Right lobe of liver (tissue), 6 donors: ENCODE results near the gene EGFL8. TPM values are rescaled to one million over a fixed set of nuclear protein-coding genes. Genes with fewer than 3 reads are reported as not detected.
A peak's percentile ranks its signal among the peaks of the same experiment; 100 is the strongest.

Source experiments
- ATAC-seq, 4 donors: fragments of 200-7000 bp; cut with Tn5 transposase; one replicate each; pipeline ENCODE4 v1.9.1; 2020; ENCODE audit warnings: mild to moderate bottlenecking in 4 of 4, moderate library complexity in 4 of 4
- DNase-seq, 3 donors: peaks; one replicate each; pipeline ENCODE4 v3.0.0-alpha.2; 2020
- H3K27ac ChIP-seq, 3 donors: fragments of 200-600 bp; one replicate each; pipeline ENCODE4 v1.8.0; 2022
- H3K27me3 ChIP-seq, 2 donors: fragments of 200-600 bp; one replicate each; pipeline ENCODE4 v1.8.0; 2022
- H3K36me3 ChIP-seq, 4 donors: fragments of 200-600 bp; sonication (generic) in 1 of 4; one replicate each; pipeline versions ENCODE4 v1.5.1 to v1.8.0; 2017 to 2022; ENCODE audit warnings: control low read depth in 1 of 4
- H3K4me1 ChIP-seq, 4 donors: fragments of 200-600 bp; sonication (generic) in 1 of 4; one replicate each; pipeline versions ENCODE4 v1.5.1 to v1.8.0; 2017 to 2022; ENCODE audit warnings: control low read depth in 1 of 4
- H3K4me3 ChIP-seq, 3 donors: fragments of 200-600 bp; one replicate each; pipeline ENCODE4 v1.8.0; 2022
- H3K9me3 ChIP-seq, 4 donors: fragments of 200-600 bp; sonication (generic) in 1 of 4; one replicate each; pipeline versions ENCODE4 v1.5.1 to v1.8.0; 2017 to 2022; ENCODE audit warnings: control low read depth in 1 of 4
- POLR2A ChIP-seq: fragments of 450-650 bp; IDR thresholded peaks from one replicate; pipeline ENCODE4 v1.6.1; 2017; ENCODE audit warnings: antibody characterized with exemption, mild to moderate bottlenecking
- WGBS: methylation state at CpG from one replicate; pipeline ENCODE4 v1.1.6; 2018; ENCODE audit warnings: low coverage, low lambda C conversion rate; ENCODE audit not compliant: insufficient coverage; ENCODE audit errors: missing lambda C conversion rate; 5-methylcytosine and 5-hydroxymethylcytosine counted together
- intact Hi-C, 2 donors: fragments of 100-400 bp; cut with DNase I; formaldehyde crosslinking; loops; one replicate each; pipeline versions ENCODE4 v1.11.2 to v1.14.1; 2022
- total RNA-seq, 6 experiments: library from RNA; depleted of rRNA in 2 of 6; stranded (reverse); fragments of >200 nt in 2 of 6; fragmentation: NEBNext Ultra II Directional in 3 of 6; extraction: Animal tissue kit (Norgen Biotek cat#: 25700) in 3 of 6; gene quantifications; one replicate each; pipeline versions ENCODE4 v1.1.0 to v1.2.4, GENCODE V29; 2016 to 2023
- TF ChIP-seq, protein P1 (sequence below), 4 donors: fragments of 200-600 bp in 3 of 4; fragments of 450-650 bp in 1 of 4; IDR thresholded peaks; one replicate each; pipeline versions ENCODE4 v1.5.1 to v1.8.0; 2016 to 2022; ENCODE audit warnings: antibody characterized with exemption in 4 of 4, mild to moderate bottlenecking in 2 of 4
- donor health status: DM: no; HTN: yes; CAD: no.
- donor health status: DM: no; HTN: no; CAD: no.
- donor health status: DM: no; HTN: no; CAD: no.
- donor health status: DM: no; HTN: yes; CAD: no.
- donor health status: DM: no; HTN: yes; CAD: no.

Gene EGFL8
- total RNA-seq, 6 experiments from 2014 or later = 1.4 to 6.0 (median 4.2) TPM

DNA sequence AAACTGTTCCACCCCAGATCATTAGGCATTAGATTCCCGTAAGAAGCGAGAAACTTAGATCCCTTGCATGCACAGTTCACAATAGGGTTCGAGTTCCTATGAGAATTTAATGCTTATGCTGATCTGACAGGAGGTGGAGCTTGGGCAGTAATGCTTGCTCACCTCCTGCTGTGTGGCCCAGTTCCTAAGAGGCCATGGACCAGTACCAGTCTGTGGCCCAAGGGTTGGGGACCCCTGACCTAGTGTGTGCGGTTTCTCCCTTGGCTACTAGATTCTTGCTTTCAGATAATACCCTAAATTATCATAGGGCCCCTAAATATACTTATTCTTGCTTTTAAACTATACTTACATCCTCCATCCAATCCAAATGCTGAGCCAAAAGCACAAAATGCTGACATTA lies 30.0 kb downstream of the EGFL8 start:
- H3K9me3 ChIP-seq = no peaks in the 10 kb centered on the region
- no peaks in the 10 kb centered on the region for H3K36me3 ChIP-seq
- peak overlapping the region in 2 of 3 donors; percentile 70 to 75 for H3K27ac ChIP-seq
- TF ChIP-seq, protein P1, sequence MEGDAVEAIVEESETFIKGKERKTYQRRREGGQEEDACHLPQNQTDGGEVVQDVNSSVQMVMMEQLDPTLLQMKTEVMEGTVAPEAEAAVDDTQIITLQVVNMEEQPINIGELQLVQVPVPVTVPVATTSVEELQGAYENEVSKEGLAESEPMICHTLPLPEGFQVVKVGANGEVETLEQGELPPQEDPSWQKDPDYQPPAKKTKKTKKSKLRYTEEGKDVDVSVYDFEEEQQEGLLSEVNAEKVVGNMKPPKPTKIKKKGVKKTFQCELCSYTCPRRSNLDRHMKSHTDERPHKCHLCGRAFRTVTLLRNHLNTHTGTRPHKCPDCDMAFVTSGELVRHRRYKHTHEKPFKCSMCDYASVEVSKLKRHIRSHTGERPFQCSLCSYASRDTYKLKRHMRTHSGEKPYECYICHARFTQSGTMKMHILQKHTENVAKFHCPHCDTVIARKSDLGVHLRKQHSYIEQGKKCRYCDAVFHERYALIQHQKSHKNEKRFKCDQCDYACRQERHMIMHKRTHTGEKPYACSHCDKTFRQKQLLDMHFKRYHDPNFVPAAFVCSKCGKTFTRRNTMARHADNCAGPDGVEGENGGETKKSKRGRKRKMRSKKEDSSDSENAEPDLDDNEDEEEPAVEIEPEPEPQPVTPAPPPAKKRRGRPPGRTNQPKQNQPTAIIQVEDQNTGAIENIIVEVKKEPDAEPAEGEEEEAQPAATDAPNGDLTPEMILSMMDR (IDR thresholded peaks at IDR 0.05) = no peak
- no peak for TF ChIP-seq POLR2A
- H3K4me3 ChIP-seq = no peak overlapping the region
- no peak for DNase-seq
- H3K27me3 ChIP-seq = no peaks in the 10 kb centered on the region
- H3K4me1 ChIP-seq = peaks cover 0 to 15% (median 7%) of the 10 kb centered on the region in 4 donors
- no peak for ATAC-seq
- WGBS = 83% methylated on average over 1 of the region's 4 CpGs
- intact Hi-C loops = no loop called here

DNA sequence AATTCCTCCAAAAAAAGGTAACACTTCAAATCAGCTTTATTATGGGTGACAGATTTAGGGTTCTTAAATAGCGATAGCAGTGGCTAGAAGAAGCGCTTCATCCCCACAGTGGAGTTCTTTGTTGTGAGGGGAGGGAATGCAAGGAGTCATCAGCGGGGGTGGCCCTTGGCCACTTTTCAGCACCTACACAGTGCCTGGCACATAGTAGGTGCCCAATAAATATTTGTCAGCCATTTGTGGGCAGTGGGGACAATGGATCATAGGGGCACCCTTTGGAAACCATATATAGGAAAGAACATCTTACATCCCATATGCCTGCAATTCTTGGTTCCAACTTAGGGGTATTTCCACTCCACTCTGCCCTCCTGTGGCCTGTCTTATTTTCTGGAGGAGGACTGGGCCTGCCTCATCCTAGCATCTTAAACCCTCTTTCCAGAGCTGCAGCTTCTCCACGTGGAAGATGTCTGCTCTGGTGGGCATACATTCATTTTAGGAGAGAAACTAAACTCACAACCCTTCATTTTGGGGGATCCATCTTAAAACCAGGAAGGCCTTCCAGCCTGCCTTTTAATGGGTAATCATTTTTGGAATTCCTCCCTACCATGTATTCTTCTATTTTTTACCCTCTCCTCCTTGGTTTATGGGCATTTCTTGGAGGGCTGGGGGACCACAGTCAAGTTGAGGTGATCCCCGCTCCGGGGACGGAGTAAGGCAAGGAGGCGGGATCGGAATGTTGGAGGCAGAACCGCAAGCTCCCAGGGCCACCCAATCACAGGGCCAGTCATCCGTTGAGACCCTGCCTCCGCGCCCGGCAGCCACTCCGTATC lies 30.6 kb downstream of the EGFL8 start:
- H3K4me3 ChIP-seq = peak overlapping the region; percentile 30 to 48 (median 43)
- H3K4me1 ChIP-seq = peaks cover 0 to 15% (median 7%) of the 10 kb centered on the region in 4 donors
- WGBS = 19% methylated on average over 14 of the region's 15 CpGs
- H3K36me3 ChIP-seq = no peaks in the 10 kb centered on the region
- peak overlapping the region; percentile 70 to 75 (median 75) for H3K27ac ChIP-seq
- TF ChIP-seq POLR2A = peak; percentile 49
- TF ChIP-seq, protein P1 (IDR thresholded peaks at IDR 0.05) = peak; percentile 10 to 35 (median 26)
- H3K9me3 ChIP-seq = no peaks in the 10 kb centered on the region
- DNase-seq = no peak
- intact Hi-C loops = no loop called here
- ATAC-seq = no peak
- H3K27me3 ChIP-seq = no peaks in the 10 kb centered on the region

DNA sequence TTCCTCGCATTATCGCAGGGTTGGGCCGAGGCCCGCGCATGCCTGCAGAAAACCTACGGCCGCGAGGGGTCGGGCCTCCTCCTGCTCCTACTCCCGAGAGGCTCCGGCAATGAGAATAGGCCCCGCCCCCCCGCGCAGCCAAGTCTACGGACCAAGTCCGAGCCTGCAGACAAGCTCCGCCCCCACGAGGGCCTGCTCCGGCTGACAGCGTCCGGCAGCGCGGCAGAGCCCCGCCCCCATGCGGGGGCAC lies 31.2 kb downstream of the EGFL8 start:
- WGBS = 0% methylated on average over 6 of the region's 25 CpGs
- DNase-seq = peak; percentile 100

DNA sequence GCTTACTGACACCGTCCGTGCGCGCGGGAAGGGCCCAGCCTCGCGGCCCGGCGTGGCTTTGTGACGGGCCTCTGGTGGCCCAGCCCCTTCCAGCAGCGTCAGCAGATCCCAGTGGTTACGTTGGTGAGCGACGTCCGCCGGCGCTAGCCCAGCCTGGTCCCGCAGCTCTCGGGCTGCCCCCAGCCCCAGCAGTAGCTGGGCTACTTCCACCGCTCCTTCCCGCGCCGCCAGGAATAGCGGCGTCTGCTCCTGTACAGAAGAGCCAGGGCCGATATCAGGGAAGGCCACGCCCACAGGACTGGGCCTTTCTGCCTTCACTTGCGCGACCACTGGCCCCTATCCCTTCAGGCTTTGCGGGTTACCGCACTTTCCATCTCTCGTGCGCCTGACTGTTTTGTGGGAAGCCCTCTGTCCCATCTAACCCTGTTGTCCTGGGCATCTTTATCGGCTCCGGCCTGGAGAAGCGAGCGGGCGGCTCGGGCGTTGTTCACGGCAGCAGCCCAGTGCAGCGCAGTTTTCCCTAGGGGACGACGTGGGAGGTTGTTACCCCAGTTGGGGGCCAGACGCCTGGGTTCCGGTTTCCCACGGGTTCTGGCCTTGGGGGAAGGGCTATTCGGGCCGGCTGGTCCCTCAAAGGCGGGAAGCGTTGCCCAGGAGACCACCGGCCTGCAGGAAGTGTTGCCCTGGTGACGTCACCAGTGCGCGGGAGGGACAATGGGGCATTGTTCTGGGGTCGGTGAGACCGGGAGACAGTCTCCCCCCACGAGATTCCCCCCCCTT lies 31.7 kb downstream of the EGFL8 start:
- H3K9me3 ChIP-seq = no peaks in the 10 kb centered on the region
- ATAC-seq (peak; percentile 1 to 24 (median 9)), DNase-seq (peak; percentile 85 to 93 (median 91))
- peaks cover 0 to 11% (median 5%) of the 10 kb centered on the region in 4 donors for H3K4me1 ChIP-seq
- TF ChIP-seq POLR2A = peak; percentile 99
- TF ChIP-seq, protein P1 (IDR thresholded peaks at IDR 0.05) = peak in 1 of 4 donors; percentile 4
- peak overlapping the region; percentile 58 to 87 (median 78) for H3K4me3 ChIP-seq
- intact Hi-C loops = no loop called here
- WGBS = 2% methylated on average over 22 of the region's 58 CpGs
- no peaks in the 10 kb centered on the region for H3K36me3 ChIP-seq
- peak overlapping the region; percentile 97 to 99 (median 99) for H3K27ac ChIP-seq
- H3K27me3 ChIP-seq = no peaks in the 10 kb centered on the region

More for the DNA sequence above, 31.2 kb downstream of the EGFL8 start:
- Histone ChIP-seq H3K4me1 (peaks cover 0 to 15% (median 7%) of the 10 kb centered on the region in 4 donors), H3K27ac (peak overlapping the region in 2 of 3 donors; percentile 75 to 97), H3K27me3 (no peaks in the 10 kb centered on the region), H3K4me3 (peak overlapping the region in 2 of 3 donors; percentile 78 to 87), H3K36me3 (no peaks in the 10 kb centered on the region), H3K9me3 (no peaks in the 10 kb centered on the region)
- peak; percentile 81 to 91 (median 90) for ATAC-seq
- no peak for TF ChIP-seq POLR2A
- TF ChIP-seq, protein P1 (IDR thresholded peaks at IDR 0.05) = peak; percentile 56 to 64 (median 58)
- intact Hi-C loops = no loop called here
